DOHH2 (cell line): Measurements from ENCODE around the gene APOBEC3B.

Experiments used
- H3F3A ChIP-seq: fragments of 200-600 bp; sonication (generic), shearing (Covaris generic); 2 replicates; pipeline ENCODE4 v1.6.0; 2016; ENCODE audit warnings: antibody characterized with exemption, mild to moderate bottlenecking; ENCODE audit not compliant: control insufficient read depth, insufficient read depth
- H3K27ac ChIP-seq: fragments of 200-600 bp; sonication (generic); 2 replicates; pipeline ENCODE4 v1.5.1; 2014; ENCODE audit warnings: low read depth, mild to moderate bottlenecking, low read length, moderate library complexity
- H3K27me3 ChIP-seq: fragments of 200-600 bp; sonication (generic); 2 replicates; pipeline ENCODE4 v1.6.1; 2014; ENCODE audit warnings: mild to moderate bottlenecking, low read length, mixed read lengths; ENCODE audit not compliant: control insufficient read depth
- H3K36me3 ChIP-seq: fragments of 200-600 bp; sonication (generic); 2 replicates; pipeline ENCODE4 v1.6.1; 2014; ENCODE audit warnings: mild to moderate bottlenecking, low read length, moderate library complexity, mixed read lengths; ENCODE audit not compliant: control insufficient read depth
- H3K4me1 ChIP-seq: fragments of 200-600 bp; sonication (generic); 2 replicates; pipeline ENCODE4 v1.6.1; 2014; ENCODE audit warnings: mild to moderate bottlenecking, low read length, mixed read lengths; ENCODE audit not compliant: control insufficient read depth
- H3K4me2 ChIP-seq: fragments of 200-600 bp; sonication (generic); 2 replicates; pipeline ENCODE4 v1.6.0; 2014; ENCODE audit warnings: mild to moderate bottlenecking, low read length, moderate library complexity
- H3K4me3 ChIP-seq: fragments of 200-600 bp; sonication (generic); 2 replicates; pipeline ENCODE4 v1.5.1; 2014; ENCODE audit warnings: mild to moderate bottlenecking, low read length, mixed read lengths
- H3K79me2 ChIP-seq: fragments of 200-600 bp; sonication (generic); 2 replicates; pipeline ENCODE4 v1.6.1; 2014; ENCODE audit warnings: mild to moderate bottlenecking, low read length, mixed read lengths; ENCODE audit not compliant: control insufficient read depth
- H3K9me2 ChIP-seq: fragments of 200-600 bp; sonication (generic); replicated peaks from 2 replicates; pipeline ENCODE4 v1.6.1; 2014; ENCODE audit warnings: mild to moderate bottlenecking, low read length, mixed read lengths; ENCODE audit not compliant: control insufficient read depth
- H3K9me3 ChIP-seq: fragments of 200-600 bp; sonication (generic); 2 replicates; pipeline ENCODE4 v1.6.1; 2014; ENCODE audit warnings: antibody characterized with exemption, low read length, mixed read lengths; ENCODE audit not compliant: control insufficient read depth, insufficient read depth
- H4K20me1 ChIP-seq: fragments of 200-600 bp; sonication (generic); 2 replicates; pipeline ENCODE4 v1.6.0; 2014; ENCODE audit warnings: low read depth, mild to moderate bottlenecking, antibody characterized with exemption, low read length, moderate library complexity; ENCODE audit not compliant: control insufficient read depth, insufficient read depth
- CTCF ChIP-seq: fragments of 200-600 bp; sonication (generic); IDR thresholded peaks from one replicate; pipeline ENCODE4 v1.5.1; 2014; ENCODE audit warnings: antibody characterized with exemption, mild to moderate bottlenecking, low read depth, low read length; ENCODE audit not compliant: poor library complexity, severe bottlenecking
- EZH2phosphoT487 ChIP-seq: fragments of 200-600 bp; sonication (generic); IDR thresholded peaks from 2 replicates; pipeline ENCODE4 v1.6.1; 2017; ENCODE audit warnings: borderline replicate concordance, mild to moderate bottlenecking, antibody characterized with exemption, low read length, moderate library complexity, mixed read lengths

The APOBEC3B gene

DNA sequence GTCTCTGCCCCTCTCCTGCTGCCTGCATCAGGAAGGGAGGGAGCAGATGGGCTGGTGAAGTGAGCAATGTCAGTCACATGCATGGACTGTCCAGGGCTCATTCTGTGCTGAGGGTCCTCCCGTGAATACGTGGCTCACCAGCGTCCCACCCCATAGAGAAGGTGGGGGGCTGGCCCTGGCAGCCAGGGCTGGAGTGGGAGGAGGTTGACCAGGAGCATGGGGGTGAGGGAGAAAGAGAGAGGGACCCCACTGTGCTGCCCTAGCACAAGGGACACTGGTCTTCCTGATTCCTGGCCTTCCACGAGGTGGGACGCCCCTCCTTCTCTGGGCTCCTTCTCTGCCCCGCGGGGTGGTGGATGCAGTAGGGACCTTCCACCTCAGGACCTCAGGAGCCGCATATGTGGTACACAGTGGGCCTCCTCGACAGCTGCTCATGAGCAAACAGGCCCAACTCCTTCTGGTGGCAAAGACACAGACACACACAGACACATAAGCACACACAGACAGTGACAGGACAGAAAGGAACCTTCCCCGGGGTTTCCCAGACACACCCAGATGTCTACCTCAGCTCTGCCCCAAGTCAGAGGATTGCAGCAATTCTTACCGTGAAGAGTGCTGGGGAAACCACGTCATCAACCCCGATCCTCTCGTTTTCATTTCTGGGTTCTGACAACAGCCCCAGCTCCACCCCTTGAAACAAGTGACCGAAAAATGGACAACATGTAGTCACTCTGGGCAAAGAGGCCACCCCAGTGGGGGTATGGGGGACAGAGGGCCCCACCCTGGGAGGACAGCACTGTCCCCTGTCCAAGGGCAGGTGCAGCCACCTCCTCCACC lies 28.4 kb upstream of the APOBEC3B start:
- Histone ChIP-seq H3K27ac (no peak overlapping the region), H3K79me2 (no peaks in the 10 kb centered on the region), H3K4me3 (no peak overlapping the region), H3K9me3 (no peaks in the 10 kb centered on the region), H4K20me1 (no peaks in the 10 kb centered on the region), H3K27me3 (peaks cover 15% of the 10 kb centered on the region), H3F3A (no peaks in the 10 kb centered on the region), H3K4me1 (no peaks in the 10 kb centered on the region), H3K9me2 (no peaks in the 10 kb centered on the region), H3K36me3 (no peaks in the 10 kb centered on the region), H3K4me2 (no peak overlapping the region)
- TF ChIP-seq EZH2phosphoT487: no peak
- no peak for TF ChIP-seq CTCF

GRCh38 chr22:38954414-38955043 lies 27.6 kb upstream of the APOBEC3B start:
- Histone ChIP-seq H3K4me1 (no peaks in the 10 kb centered on the region), H3K79me2 (no peaks in the 10 kb centered on the region), H4K20me1 (no peaks in the 10 kb centered on the region), H3K4me3 (no peak overlapping the region), H3K9me2 (no peaks in the 10 kb centered on the region), H3K4me2 (no peak overlapping the region), H3K27me3 (peaks cover 15% of the 10 kb centered on the region), H3F3A (no peaks in the 10 kb centered on the region), H3K9me3 (no peaks in the 10 kb centered on the region), H3K27ac (no peak overlapping the region), H3K36me3 (no peaks in the 10 kb centered on the region)
- no peak for TF ChIP-seq EZH2phosphoT487
- no peak for TF ChIP-seq CTCF

GRCh38 chr22:38955250-38955905 lies 26.8 kb upstream of the APOBEC3B start:
- Histone ChIP-seq H3K9me2 (no peaks in the 10 kb centered on the region), H3F3A (no peaks in the 10 kb centered on the region), H3K79me2 (no peaks in the 10 kb centered on the region), H4K20me1 (no peaks in the 10 kb centered on the region), H3K27ac (no peak overlapping the region), H3K9me3 (no peaks in the 10 kb centered on the region), H3K4me3 (no peak overlapping the region), H3K36me3 (no peaks in the 10 kb centered on the region), H3K4me2 (no peak overlapping the region), H3K4me1 (no peaks in the 10 kb centered on the region), H3K27me3 (peaks cover 15% of the 10 kb centered on the region)
- TF ChIP-seq CTCF (no peak), EZH2phosphoT487 (no peak)
